Panc1 (cell line): ENCODE results near the gene TMPRSS6. TPM values are rescaled to one million over a fixed set of nuclear protein-coding genes. Genes with fewer than 3 reads are reported as not detected.

Experiments
- ATAC-seq: fragments of 200-7000 bp; cut with Tn5 transposase; 2 replicates; pipeline ENCODE4 v1.9.1; 2020; ENCODE audit warnings: mild to moderate bottlenecking, moderate library complexity
- BruUV-seq: library from RNA; stranded (reverse); fragments of 400-500 nt; replicated peaks from 2 replicates; lab custom pipeline; 2021; lab: Mats Ljungman, UMichigan
- CTCF ChIA-PET: fragments of 300-600 bp; sonication (Branson Sonifier 250); formaldehyde crosslinking; loops from one replicate; lab custom pipeline; 2022; ENCODE audit warnings: antibody characterized with exemption; lab: Charles Lee
- POLR2A ChIA-PET: fragments of 300-600 bp; sonication (Branson Sonifier 250); formaldehyde crosslinking; loops from one replicate; lab custom pipeline; 2022; ENCODE audit warnings: antibody characterized with exemption; lab: Charles Lee
- DNase-seq: peaks from one replicate; pipeline ENCODE4 v3.0.0-alpha.2; 2010; ENCODE audit warnings: low read depth, low spot score
- H3K27ac ChIP-seq: 2 replicates; pipeline ENCODE4 v1.5.1; 2011; ENCODE audit warnings: mild to moderate bottlenecking, low read length, inconsistent platforms
- H3K27me3 ChIP-seq: fragments of 200-500 bp; sonication (Bioruptor generic); 2 replicates; pipeline ENCODE4 v1.6.0; 2014; ENCODE audit warnings: low read length, inconsistent platforms; ENCODE audit not compliant: control insufficient read depth, insufficient read depth
- H3K36me3 ChIP-seq: fragments of 200-500 bp; sonication (Bioruptor generic); 2 replicates; pipeline ENCODE4 v1.5.1; 2014; ENCODE audit warnings: inconsistent platforms, mild to moderate bottlenecking, low read length, moderate library complexity; ENCODE audit not compliant: control insufficient read depth, insufficient read depth
- H3K4me1 ChIP-seq: 2 replicates; pipeline ENCODE4 v1.5.1; 2011; ENCODE audit warnings: inconsistent platforms, mild to moderate bottlenecking, low read length, moderate library complexity; ENCODE audit not compliant: control insufficient read depth, insufficient read depth
- H3K4me3 ChIP-seq, 2 experiments: 2 replicates each; pipeline ENCODE4 v1.5.1; 2011 to 2012; ENCODE audit warnings: low read depth in 2 of 2, low read length in 2 of 2, mild to moderate bottlenecking in 2 of 2, inconsistent platforms in 1 of 2, moderate library complexity in 1 of 2
- H3K9me3 ChIP-seq: fragments of 200-500 bp; sonication (Bioruptor generic); 2 replicates; pipeline ENCODE4 v1.5.1; 2014; ENCODE audit warnings: low read depth, mild to moderate bottlenecking, inconsistent platforms, low read length, moderate library complexity; ENCODE audit not compliant: control insufficient read depth, insufficient read depth
- CTCF ChIP-seq: fragments of 450-650 bp; IDR thresholded peaks from 2 replicates; pipeline ENCODE4 v1.5.1; 2017; ENCODE audit warnings: mild to moderate bottlenecking
- POLR2AphosphoS5 ChIP-seq: IDR thresholded peaks from 2 replicates; pipeline ENCODE4 v1.6.1; 2012; ENCODE audit warnings: mild to moderate bottlenecking, low read depth, low read length, moderate library complexity
- REST ChIP-seq, 2 experiments: IDR thresholded peaks; 2 replicates each; pipeline ENCODE4 v1.6.1; 2011 to 2012; ENCODE audit warnings: low read depth in 2 of 2, control low read depth in 1 of 2, low read length in 1 of 2, mild to moderate bottlenecking in 1 of 2, moderate library complexity in 1 of 2; ENCODE audit not compliant: insufficient read depth in 1 of 2
- SIN3A ChIP-seq: IDR thresholded peaks from 2 replicates; pipeline ENCODE4 v1.6.1; 2012; ENCODE audit warnings: low read depth, mild to moderate bottlenecking, low read length, moderate library complexity, borderline replicate concordance; ENCODE audit not compliant: insufficient read depth
- TCF7L2 ChIP-seq: IDR thresholded peaks from 2 replicates; pipeline ENCODE4 v1.6.1; 2011; ENCODE audit warnings: mild to moderate bottlenecking, low read depth, low read length, inconsistent platforms
- in situ Hi-C: cut with HindIII; loops from 2 replicates; pipeline ENCODE4 v1.10.0; 2016; ENCODE audit warnings: low sequenced_read_pairs, low pct_unique_long_range_greater_than_20kb
- intact Hi-C: fragments of 100-400 bp; cut with micrococcal nuclease; formaldehyde crosslinking; loops from one replicate; pipeline ENCODE4 v1.10.0; 2022; ENCODE audit not compliant: unreplicated experiment
- total RNA-seq: library from RNA; stranded (reverse); gene quantifications from one replicate; pipeline ENCODE4 v1.2.1, GENCODE V29; 2021; ENCODE audit not compliant: unreplicated experiment

TMPRSS6 gene
- total RNA-seq, 1 experiment from 2014 or later, result not detected

GRCh38 chr22:37080838-37081237 is 28.7 kb downstream of the TMPRSS6 start:
- no peak overlapping the region for H3K4me3 ChIP-seq
- CTCF ChIA-PET, result no interaction called here
- H3K27me3 ChIP-seq, result no peaks in the 10 kb centered on the region
- no peaks in the 10 kb centered on the region for H3K4me1 ChIP-seq
- no peak for TF ChIP-seq TCF7L2
- TF ChIP-seq REST (IDR thresholded peaks at IDR 0.05; ENCODE audit: insufficient read depth in 1 of 2, low read depth in 2 of 2, low read length in 1 of 2), result no peak
- TF ChIP-seq POLR2AphosphoS5, result no peak
- TF ChIP-seq CTCF, result no peak
- TF ChIP-seq SIN3A, result no peak
- H3K36me3 ChIP-seq, result no peaks in the 10 kb centered on the region
- no peaks in the 10 kb centered on the region for H3K9me3 ChIP-seq
- no peak overlapping the region for H3K27ac ChIP-seq
- ATAC-seq (no peak), DNase-seq (no peak)
- intact Hi-C loops, result no loop called here
- in situ Hi-C loops, result no loop called here
- POLR2A ChIA-PET, result no interaction called here
- no TSS peak for BruUV-seq

GRCh38 chr22:37080438-37080837 is 29.1 kb downstream of the TMPRSS6 start:
- Histone ChIP-seq H3K27me3 (no peaks in the 10 kb centered on the region), H3K36me3 (no peaks in the 10 kb centered on the region), H3K4me1 (no peaks in the 10 kb centered on the region), H3K4me3 (no peak overlapping the region), H3K9me3 (no peaks in the 10 kb centered on the region), H3K27ac (no peak overlapping the region)
- no peak for DNase-seq
- ChIA-PET POLR2A (no interaction called here), CTCF (no interaction called here)
- intact Hi-C loops, result no loop called here
- no TSS peak for BruUV-seq
- TF ChIP-seq POLR2AphosphoS5, result no peak
- no peak for TF ChIP-seq CTCF
- no peak for TF ChIP-seq TCF7L2
- TF ChIP-seq SIN3A, result no peak
- no peak for TF ChIP-seq REST (IDR thresholded peaks at IDR 0.05; ENCODE audit: insufficient read depth in 1 of 2, low read depth in 2 of 2, low read length in 1 of 2)
- no peak for ATAC-seq
- in situ Hi-C loops, result no loop called here
